Measurements from ENCODE around the gene SLC22A23.

GRCh38 chr6:3252861-3253596, 203.8 kb downstream of the SLC22A23 start:
- TF ChIP-seq POLR2AphosphoS5 (IDR thresholded peaks at IDR 0.05) (no peak), CTCF (IDR thresholded peaks at IDR 0.05) (no peak), POLR2A (IDR thresholded peaks at IDR 0.05) (no peak)
